Gastrocnemius medialis (tissue), 4 donors: ENCODE results near the gene ITGAV. TPM values are rescaled to one million over a fixed set of nuclear protein-coding genes. Genes with fewer than 3 reads are reported as not detected.

Experiments
- ATAC-seq, 2 donors: fragments of 150-250 bp; one replicate each; pipeline ENCODE4 v1.9.1; 2016
- DNase-seq, 2 donors: peaks; one replicate each; pipeline ENCODE4 v3.0.0-alpha.2; 2019
- H3K27ac ChIP-seq, 4 donors: fragments of 200-600 bp; sonication (generic); 1 replicate in 1 of 4; 2 replicates in 3 of 4; pipeline ENCODE4 v1.5.1; 2016 to 2018; ENCODE audit warnings: mild to moderate bottlenecking in 2 of 4, moderate library complexity in 1 of 4
- H3K27me3 ChIP-seq, 3 donors: fragments of 200-600 bp; sonication (generic) in 2 of 3; 1 replicate in 1 of 3; 2 replicates in 2 of 3; pipeline versions ENCODE4 v1.5.1 to v1.6.0; 2016 to 2019; ENCODE audit warnings: mild to moderate bottlenecking in 1 of 3, moderate library complexity in 1 of 3
- H3K36me3 ChIP-seq, 2 donors: fragments of 200-600 bp; sonication (generic) in 1 of 2; one replicate each; pipeline ENCODE4 v1.5.1; 2017 to 2018
- H3K4me1 ChIP-seq, 2 donors: fragments of 200-600 bp; sonication (generic) in 1 of 2; one replicate each; pipeline ENCODE4 v1.5.1; 2016 to 2017; ENCODE audit warnings: mild to moderate bottlenecking in 2 of 2
- H3K4me3 ChIP-seq, 4 donors: fragments of 200-600 bp; sonication (generic) in 3 of 4; 1 replicate in 1 of 4; 2 replicates in 3 of 4; pipeline ENCODE4 v1.5.1; 2016 to 2019; ENCODE audit warnings: mild to moderate bottlenecking in 2 of 4
- H3K9me3 ChIP-seq, 3 donors: fragments of 200-600 bp; sonication (generic) in 2 of 3; 1 replicate in 1 of 3; 2 replicates in 2 of 3; pipeline ENCODE4 v1.5.1; 2016 to 2019
- CTCF ChIP-seq, 5 experiments: fragments of 450-650 bp in 3 of 5; fragments of 200-600 bp in 2 of 5; sonication (generic) in 2 of 5; IDR thresholded peaks in 4 of 5; conservative IDR thresholded peaks in 1 of 5; 1 replicate in 4 of 5; 2 replicates in 1 of 5; pipeline ENCODE4 v1.5.1; 2016 to 2019; ENCODE audit warnings: antibody characterized with exemption in 5 of 5, mild to moderate bottlenecking in 3 of 5, moderate library complexity in 3 of 5
- POLR2A ChIP-seq, 2 donors: fragments of 450-650 bp; IDR thresholded peaks; one replicate each; pipeline ENCODE4 v1.6.1; 2017; ENCODE audit warnings: antibody characterized with exemption in 2 of 2, mild to moderate bottlenecking in 2 of 2, moderate library complexity in 2 of 2
- in situ Hi-C, 4 donors: fragments of 200-750 bp; cut with MboI; loops; one replicate each; pipeline versions ENCODE4 v1.15.0 to v1.8.0; 2017; ENCODE audit warnings: low sequenced_read_pairs in 4 of 4
- intact Hi-C: fragments of 100-400 bp; cut with DNase I; formaldehyde crosslinking; loops from one replicate; pipeline ENCODE4 v1.15.1; 2023; ENCODE audit warnings: low total_unique reads
- total RNA-seq, 4 donors: library from RNA; depleted of rRNA; stranded (reverse); fragments of >200 nt; gene quantifications; one replicate each; pipeline versions ENCODE4 v1.1.0 to v1.2.3, GENCODE V29; 2016

The ITGAV gene
- total RNA-seq, 4 donors from 2014 or later, result 30.0 to 63.1 (median 47.4) TPM

GRCh38 chr2:186688813-186689212 is 99.0 kb downstream of the ITGAV start:
- TF ChIP-seq CTCF (IDR thresholded peaks at IDR 0.05 in 4 of 5, conservative IDR thresholded peaks at IDR 0.05 in 1 of 5) (no peak), POLR2A (IDR thresholded peaks at IDR 0.05) (no peak)
- no peak for ATAC-seq
- no peaks in the 10 kb centered on the region for H3K9me3 ChIP-seq
- in situ Hi-C loops (no loop called here), intact Hi-C loops (no loop called here)
- no peaks in the 10 kb centered on the region for H3K4me1 ChIP-seq
- no peaks in the 10 kb centered on the region for H3K36me3 ChIP-seq
- H3K27me3 ChIP-seq, result no peaks in the 10 kb centered on the region
- DNase-seq, result no peak
- H3K4me3 ChIP-seq, result no peak overlapping the region
- H3K27ac ChIP-seq, result no peak overlapping the region

DNA sequence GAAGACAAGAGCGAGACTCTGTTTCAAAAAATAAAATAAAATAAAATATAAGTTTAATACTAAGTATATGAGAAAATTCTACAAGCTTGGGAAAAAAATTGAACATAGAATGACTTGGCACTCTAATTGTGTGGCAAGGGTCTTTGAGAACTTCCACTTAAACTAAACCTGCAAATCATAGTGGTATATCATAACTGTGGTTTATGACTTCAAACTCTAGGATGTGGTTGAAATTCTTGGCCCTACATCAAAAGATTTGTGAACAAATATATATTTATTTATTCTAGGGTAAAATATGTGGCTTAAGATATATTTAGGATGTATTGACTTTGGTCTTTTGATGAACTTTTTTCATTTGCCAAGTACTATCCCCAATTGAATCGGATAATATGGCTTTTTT is 100.9 kb downstream of the ITGAV start:
- ATAC-seq, result no peak
- H3K4me1 ChIP-seq, result no peaks in the 10 kb centered on the region
- no peaks in the 10 kb centered on the region for H3K36me3 ChIP-seq
- H3K9me3 ChIP-seq, result no peaks in the 10 kb centered on the region
- H3K27me3 ChIP-seq, result no peaks in the 10 kb centered on the region
- no peak overlapping the region for H3K4me3 ChIP-seq
- intact Hi-C loops, result no loop called here
- no peak overlapping the region for H3K27ac ChIP-seq
- DNase-seq, result no peak
- in situ Hi-C loops, result no loop called here
- TF ChIP-seq CTCF (IDR thresholded peaks at IDR 0.05 in 4 of 5, conservative IDR thresholded peaks at IDR 0.05 in 1 of 5) (no peak), POLR2A (IDR thresholded peaks at IDR 0.05) (no peak)

DNA sequence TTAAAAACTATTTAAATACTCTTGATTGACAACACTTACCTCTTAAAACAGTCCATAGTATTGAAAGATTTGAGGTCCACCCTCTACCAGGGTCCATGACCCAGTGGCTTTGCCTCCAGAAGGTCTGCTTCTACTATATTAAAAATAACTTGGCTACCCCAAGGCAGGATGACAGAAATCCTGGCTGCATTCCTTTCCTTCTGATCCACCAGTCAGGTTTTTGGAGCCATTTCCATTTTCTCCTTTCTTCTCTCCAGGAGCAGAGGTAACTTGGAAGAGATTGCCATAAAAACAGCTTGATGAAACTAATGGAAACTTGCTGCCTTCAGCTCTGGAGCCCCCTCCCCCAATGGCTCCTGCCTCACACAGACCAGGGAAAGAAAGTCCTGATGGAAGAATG is 101.4 kb downstream of the ITGAV start:
- Histone ChIP-seq H3K9me3 (no peaks in the 10 kb centered on the region), H3K4me1 (no peaks in the 10 kb centered on the region), H3K27ac (no peak overlapping the region), H3K4me3 (no peak overlapping the region), H3K36me3 (no peaks in the 10 kb centered on the region), H3K27me3 (no peaks in the 10 kb centered on the region)
- in situ Hi-C loops (no loop called here), intact Hi-C loops (no loop called here)
- no peak for ATAC-seq
- no peak for DNase-seq
- no peak for TF ChIP-seq POLR2A (IDR thresholded peaks at IDR 0.05)
- TF ChIP-seq CTCF (IDR thresholded peaks at IDR 0.05 in 4 of 5, conservative IDR thresholded peaks at IDR 0.05 in 1 of 5), result no peak

DNA sequence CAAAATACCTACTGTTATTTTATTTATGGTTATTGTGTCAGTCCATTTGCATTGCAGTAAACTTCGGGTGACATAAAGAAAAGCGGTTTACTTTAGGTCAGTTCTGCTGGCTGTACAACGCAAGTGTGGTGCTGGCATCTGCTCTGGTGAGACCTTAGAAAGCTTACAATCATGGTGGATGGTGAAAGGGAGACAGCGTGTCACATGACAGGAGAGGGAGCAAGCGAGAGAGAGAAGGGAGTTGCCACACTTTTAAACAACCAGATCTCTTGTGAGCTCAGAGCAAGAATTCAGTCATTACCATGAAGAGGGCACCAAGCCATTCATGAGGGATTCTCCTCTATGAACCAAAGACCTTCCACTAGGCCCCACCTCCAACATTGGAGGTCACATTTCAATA is 102.0 kb downstream of the ITGAV start:
- H3K36me3 ChIP-seq, result no peaks in the 10 kb centered on the region
- H3K27me3 ChIP-seq, result no peaks in the 10 kb centered on the region
- intact Hi-C loops, result no loop called here
- no peaks in the 10 kb centered on the region for H3K4me1 ChIP-seq
- no peak overlapping the region for H3K4me3 ChIP-seq
- no peaks in the 10 kb centered on the region for H3K9me3 ChIP-seq
- DNase-seq (no peak), ATAC-seq (no peak)
- H3K27ac ChIP-seq, result no peak overlapping the region
- TF ChIP-seq POLR2A (IDR thresholded peaks at IDR 0.05) (no peak), CTCF (IDR thresholded peaks at IDR 0.05 in 4 of 5, conservative IDR thresholded peaks at IDR 0.05 in 1 of 5) (no peak)
- in situ Hi-C loops, result no loop called here

DNA sequence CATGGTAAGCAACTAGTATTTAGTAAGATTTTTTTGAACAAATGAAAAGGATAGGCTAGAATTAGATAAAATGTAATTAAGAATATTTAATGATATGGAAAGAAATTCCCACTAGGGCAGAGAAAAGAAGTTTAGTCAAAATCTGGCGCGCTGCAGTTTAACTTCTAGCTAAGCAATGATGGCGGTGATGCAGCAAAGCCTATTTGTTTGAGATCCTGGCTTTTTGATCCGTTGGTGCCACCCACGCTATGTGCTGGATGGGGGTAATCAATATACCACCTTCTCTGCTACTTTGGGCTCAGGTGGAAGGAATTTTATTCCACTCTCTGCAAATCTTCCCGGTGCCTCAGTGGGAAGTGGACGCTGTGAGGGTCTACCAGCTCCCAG is 103.6 kb downstream of the ITGAV start:
- in situ Hi-C loops, result no loop called here
- H3K9me3 ChIP-seq, result no peaks in the 10 kb centered on the region
- H3K27ac ChIP-seq, result no peak overlapping the region
- DNase-seq, result no peak
- H3K36me3 ChIP-seq, result no peaks in the 10 kb centered on the region
- H3K4me3 ChIP-seq, result peak overlapping the region; percentile 58 to 81 (median 62)
- no peak for ATAC-seq
- no peaks in the 10 kb centered on the region for H3K27me3 ChIP-seq
- H3K4me1 ChIP-seq, result no peaks in the 10 kb centered on the region
- TF ChIP-seq POLR2A (IDR thresholded peaks at IDR 0.05), result no peak
- TF ChIP-seq CTCF (IDR thresholded peaks at IDR 0.05 in 4 of 5, conservative IDR thresholded peaks at IDR 0.05 in 1 of 5), result no peak
- intact Hi-C loops, result no loop called here
